Fibroblast of skin of abdomen (primary cell): ENCODE measurements around the gene PCDHGB7. TPM values are rescaled to one million over a fixed set of nuclear protein-coding genes. Genes with fewer than 3 reads are reported as not detected.
"Not testable (repeated sequence)": the region's sequence is repeated elsewhere in the genome, so short reads cannot be mapped to it uniquely, and the experiment has no call there.

Source experiments
- DNase-seq: peaks from one replicate; pipeline ENCODE4 v3.0.0-alpha.2; 2013
- polyA plus RNA-seq, 2 experiments: library from polyadenylated mRNA; unstranded; fragments of 120-200 nt; gene quantifications; one replicate each; pipeline ENCODE4 v1.2.1, GENCODE V29; 2013; ENCODE audit not compliant: insufficient read length in 2 of 2

Gene PCDHGB7
- 15.1 TPM for polyA plus RNA-seq (2013, experiment 1 of 2; ENCODE audit: insufficient read length)
- 15.3 TPM for polyA plus RNA-seq (2013, experiment 2 of 2; ENCODE audit: insufficient read length)

DNA sequence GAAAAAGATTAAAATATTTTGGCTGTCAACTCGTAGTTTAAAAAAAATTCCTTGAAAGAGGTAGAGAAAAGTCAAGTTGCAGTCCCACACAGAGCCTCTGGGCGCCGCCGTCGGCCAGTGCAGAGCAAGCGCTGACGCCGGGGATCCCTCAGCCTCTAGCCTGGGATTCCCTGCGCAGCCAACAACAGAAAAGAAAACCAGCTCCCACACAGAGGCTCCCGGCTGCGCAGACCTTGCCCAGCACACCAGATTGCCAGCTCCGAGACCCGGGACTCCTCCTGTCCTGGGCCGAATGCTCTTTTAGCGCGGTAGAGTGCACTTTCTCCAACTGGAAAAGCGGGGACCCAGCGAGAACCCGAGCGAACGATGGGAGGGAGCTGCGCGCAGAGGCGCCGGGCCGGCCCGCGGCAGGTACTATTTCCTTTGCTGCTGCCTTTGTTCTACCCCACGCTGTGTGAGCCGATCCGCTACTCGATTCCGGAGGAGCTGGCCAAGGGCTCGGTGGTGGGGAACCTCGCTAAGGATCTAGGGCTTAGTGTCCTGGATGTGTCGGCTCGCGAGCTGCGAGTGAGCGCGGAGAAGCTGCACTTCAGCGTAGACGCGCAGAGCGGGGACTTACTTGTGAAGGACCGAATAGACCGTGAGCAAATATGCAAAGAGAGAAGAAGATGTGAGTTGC lies at the start of gene PCDHGB7:
Gene PCDHGB7, plus strand, starts transcription at position 184 of the 679 bp plus-strand sequence. Its CDS starts 183 bp downstream, at position 367.
- DNase-seq, result peak; percentile 83

- DNase-seq, result peak; percentile 63
Measured at GRCh38 chr5:141369994-141370848, 47.3 kb upstream of the PCDHGB7 start, which contains the start of gene PCDHGB3. Gene PCDHGB3 (plus strand): TSS chr5:141370242. CDS start chr5:141370395, 153 bp downstream.

DNA sequence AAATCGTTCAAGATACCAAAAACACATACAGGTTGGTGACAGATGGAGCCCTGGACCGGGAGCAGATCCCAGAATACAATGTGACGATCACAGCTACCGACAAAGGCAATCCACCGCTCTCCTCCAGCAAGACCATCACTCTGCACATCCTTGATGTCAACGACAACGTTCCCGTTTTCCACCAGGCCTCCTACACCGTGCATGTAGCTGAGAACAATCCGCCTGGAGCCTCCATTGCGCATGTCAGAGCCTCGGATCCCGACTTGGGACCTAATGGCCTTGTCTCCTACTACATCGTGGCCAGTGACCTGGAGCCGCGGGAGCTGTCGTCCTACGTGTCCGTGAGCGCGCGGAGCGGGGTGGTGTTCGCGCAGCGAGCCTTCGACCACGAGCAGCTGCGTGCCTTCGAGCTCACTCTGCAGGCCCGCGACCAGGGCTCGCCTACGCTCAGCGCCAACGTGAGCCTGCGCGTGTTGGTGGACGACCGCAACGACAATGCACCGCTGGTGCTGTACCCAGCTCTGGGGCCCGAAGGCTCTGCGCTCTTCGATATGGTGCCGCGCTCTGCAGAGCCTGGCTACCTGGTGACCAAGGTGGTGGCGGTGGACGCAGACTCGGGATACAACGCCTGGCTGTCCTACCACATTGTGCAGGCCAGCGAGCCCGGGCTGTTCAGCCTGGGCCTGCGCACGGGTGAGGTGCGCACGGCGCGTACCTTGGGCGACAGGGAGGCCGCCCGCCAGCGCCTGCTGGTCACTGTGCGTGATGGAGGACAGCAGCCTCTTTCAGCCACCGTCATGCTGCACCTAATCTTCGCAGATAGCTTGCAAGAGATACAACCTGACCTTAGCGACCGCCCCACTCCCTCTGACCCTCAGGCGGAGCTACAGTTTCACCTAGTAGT lies 45.7 kb upstream of the PCDHGB7 start:
- DNase-seq, result no peak

- peak; percentile 27 for DNase-seq
Measured at GRCh38 chr5:141373673-141374317, 43.7 kb upstream of the PCDHGB7 start, which contains the start of gene PCDHGA6. Gene PCDHGA6 (plus strand): TSS chr5:141373891. CDS start chr5:141374084, 193 bp downstream.

- no peak for DNase-seq
Measured at GRCh38 chr5:141374627-141375026, 42.9 kb upstream of the PCDHGB7 start.

DNA sequence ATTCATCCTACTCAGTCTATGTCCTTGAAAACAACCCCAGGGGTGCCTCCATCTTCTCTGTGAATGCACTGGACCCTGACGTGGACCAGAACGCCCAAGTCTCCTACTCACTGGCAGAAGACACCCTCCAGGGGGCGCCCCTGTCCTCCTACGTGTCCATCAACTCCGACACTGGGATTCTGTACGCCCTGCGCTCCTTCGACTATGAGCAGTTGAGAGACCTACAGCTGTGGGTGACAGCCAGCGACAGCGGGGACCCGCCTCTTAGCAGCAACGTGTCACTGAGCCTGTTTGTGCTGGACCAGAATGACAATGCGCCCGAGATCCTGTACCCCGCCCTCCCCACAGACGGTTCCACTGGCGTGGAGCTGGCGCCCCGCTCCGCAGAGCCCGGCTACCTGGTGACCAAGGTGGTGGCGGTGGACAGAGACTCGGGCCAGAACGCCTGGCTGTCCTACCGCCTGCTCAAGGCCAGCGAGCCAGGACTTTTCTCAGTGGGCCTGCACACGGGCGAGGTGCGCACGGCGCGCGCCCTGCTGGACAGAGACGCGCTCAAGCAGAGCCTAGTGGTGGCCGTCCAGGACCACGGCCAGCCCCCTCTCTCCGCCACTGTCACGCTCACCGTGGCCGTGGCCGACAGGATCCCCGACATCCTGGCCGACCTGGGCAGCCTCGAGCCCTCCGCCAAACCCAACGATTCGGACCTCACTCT lies 41.9 kb upstream of the PCDHGB7 start:
- not testable (repeated sequence) for DNase-seq

DNA sequence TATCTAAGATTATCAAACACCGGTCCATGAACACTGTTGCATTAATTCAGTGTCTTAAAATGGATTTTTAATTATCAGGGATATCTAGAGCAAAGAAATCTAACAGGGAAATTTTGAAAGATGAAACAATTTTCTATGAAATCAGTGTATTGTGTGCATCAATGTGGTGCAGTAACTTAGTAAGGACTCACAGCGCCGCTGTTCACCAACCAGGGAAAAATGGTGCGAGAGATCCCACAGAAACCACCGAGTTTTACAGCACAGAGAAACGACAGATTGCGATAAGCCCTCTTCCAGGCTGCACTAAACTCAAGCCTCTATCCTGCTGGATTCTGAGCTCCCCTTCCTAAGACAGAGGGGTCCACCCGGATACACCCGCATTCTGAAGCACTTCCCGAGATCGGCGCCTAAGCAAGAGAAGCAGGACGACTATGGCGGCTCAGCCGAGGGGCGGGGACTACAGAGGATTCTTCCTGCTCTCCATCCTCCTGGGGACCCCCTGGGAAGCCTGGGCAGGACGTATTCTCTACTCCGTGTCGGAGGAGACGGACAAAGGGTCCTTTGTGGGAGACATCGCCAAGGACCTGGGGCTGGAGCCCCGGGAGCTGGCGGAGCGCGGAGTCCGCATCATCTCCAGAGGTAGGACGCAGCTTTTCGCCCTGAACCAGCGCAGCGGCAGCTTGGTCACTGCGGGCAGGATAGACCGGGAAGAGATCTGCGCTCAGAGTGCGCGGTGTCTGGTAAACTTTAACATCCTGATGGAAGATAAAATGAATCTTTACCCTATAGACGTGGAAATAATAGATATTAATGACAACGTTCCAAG lies 34.8 kb upstream of the PCDHGB7 start, which contains the start of gene PCDHGA7:
Gene PCDHGA7, plus strand, starts transcription at position 274 of the 826 bp plus-strand sequence. Its CDS starts 158 bp downstream, at position 432.
- peak; percentile 42 for DNase-seq

DNA sequence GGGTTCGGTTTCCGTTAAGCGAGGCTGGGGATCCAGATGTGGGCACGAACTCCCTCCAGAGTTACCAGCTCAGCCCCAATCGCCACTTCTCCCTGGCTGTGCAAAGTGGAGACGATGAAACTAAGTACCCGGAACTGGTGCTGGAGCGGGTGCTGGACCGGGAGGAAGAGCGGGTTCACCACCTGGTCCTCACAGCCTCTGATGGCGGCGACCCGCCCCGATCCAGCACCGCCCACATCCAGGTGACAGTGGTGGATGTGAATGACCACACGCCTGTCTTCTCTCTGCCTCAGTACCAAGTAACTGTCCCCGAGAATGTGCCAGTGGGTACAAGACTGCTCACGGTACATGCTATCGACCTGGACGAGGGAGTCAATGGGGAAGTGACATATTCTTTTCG lies 34.1 kb upstream of the PCDHGB7 start:
- DNase-seq, result no peak

DNA sequence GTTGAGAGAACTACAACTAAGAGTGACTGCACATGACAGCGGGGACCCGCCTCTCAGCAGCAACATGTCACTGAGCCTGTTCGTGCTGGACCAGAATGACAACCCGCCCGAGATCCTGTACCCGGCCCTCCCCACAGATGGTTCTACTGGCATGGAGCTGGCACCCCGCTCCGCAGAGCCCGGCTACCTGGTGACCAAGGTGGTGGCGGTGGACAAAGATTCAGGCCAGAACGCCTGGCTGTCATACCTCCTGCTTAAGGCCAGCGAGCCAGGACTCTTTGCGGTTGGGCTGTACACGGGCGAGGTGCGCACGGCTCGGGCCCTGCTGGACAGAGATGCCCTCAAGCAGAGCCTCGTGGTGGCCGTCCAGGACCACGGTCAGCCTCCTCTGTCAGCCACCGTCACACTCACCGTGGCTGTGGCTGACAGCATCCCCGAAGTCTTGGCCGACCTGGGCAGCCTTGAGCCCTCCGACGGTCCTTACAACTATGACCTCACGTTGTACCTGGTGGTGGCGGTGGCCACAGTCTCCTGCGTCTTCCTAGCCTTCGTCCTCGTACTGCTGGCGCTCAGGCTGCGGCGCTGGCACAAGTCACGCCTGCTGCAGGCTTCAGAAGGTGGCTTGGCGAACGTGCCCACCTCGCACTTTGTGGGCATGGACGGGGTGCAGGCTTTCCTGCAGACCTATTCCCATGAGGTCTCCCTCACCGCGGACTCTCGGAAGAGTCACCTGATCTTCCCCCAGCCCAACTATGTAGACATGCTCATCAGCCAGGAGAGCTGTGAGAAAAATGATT lies 32.8 kb upstream of the PCDHGB7 start:
- no peak for DNase-seq

- DNase-seq, result peak; percentile 54
Measured at GRCh38 chr5:141387557-141388311, 29.7 kb upstream of the PCDHGB7 start, which contains the start of gene PCDHGB4. Gene PCDHGB4 (plus strand): TSS chr5:141387698. CDS start chr5:141387885, 187 bp downstream.

- no peak for DNase-seq
Measured at GRCh38 chr5:141388661-141389060, 28.8 kb upstream of the PCDHGB7 start.

GRCh38 chr5:141389153-141390042 lies 28.1 kb upstream of the PCDHGB7 start:
- DNase-seq, result no peak

- peak; percentile 37 for DNase-seq
Measured at GRCh38 chr5:141392429-141393198, 24.9 kb upstream of the PCDHGB7 start, which contains the start of gene PCDHGA8. Gene PCDHGA8 (plus strand): TSS chr5:141392633. CDS start chr5:141392814, 181 bp downstream.

DNA sequence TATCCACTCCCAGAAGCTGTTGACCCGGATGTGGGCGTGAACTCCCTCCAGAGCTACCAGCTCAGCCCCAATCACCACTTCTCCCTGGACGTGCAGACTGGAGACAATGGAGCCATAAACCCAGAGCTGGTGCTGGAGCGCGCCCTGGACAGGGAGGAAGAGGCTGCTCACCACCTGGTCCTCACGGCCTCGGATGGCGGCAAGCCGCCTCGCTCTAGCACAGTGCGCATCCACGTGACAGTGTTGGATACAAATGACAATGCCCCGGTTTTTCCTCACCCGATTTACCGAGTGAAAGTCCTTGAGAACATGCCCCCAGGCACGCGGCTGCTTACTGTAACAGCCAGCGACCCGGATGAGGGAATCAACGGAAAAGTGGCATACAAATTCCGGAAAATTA lies 24.2 kb upstream of the PCDHGB7 start:
- no peak for DNase-seq

- not testable (repeated sequence) for DNase-seq
Measured at GRCh38 chr5:141394401-141395187, 22.9 kb upstream of the PCDHGB7 start.
